GM19328 (cell line): ENCODE results near the gene ZNRF1.

Source experiments
- ATAC-seq: cut with Tn5 transposase; IDR thresholded peaks from one replicate; pipeline ENCODE4 v1.9.1; 2021; ENCODE audit warnings: mild to moderate bottlenecking, moderate library complexity; ENCODE audit not compliant: unreplicated experiment

ZNRF1 gene

DNA sequence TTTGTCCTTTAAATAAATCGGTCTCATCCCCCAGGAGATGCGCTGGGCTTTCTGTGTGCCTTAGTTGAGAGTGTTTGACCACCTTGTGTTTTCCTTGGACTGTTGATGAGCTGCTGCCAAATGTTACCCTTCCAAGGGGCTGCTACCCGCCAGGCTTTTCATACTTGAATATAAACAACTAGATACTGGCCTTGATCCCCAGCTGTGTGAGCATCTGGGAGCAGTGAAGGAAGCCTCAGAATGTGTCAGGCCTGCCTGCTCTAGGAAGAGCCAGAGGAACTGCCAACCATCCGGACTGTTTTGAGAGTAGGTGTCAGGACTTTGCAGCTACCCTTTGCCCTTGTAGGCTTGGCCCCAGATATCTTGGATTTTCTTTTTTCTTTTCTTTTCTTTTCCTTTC, 60.0 kb downstream of the ZNRF1 start:
- no peak for ATAC-seq

DNA sequence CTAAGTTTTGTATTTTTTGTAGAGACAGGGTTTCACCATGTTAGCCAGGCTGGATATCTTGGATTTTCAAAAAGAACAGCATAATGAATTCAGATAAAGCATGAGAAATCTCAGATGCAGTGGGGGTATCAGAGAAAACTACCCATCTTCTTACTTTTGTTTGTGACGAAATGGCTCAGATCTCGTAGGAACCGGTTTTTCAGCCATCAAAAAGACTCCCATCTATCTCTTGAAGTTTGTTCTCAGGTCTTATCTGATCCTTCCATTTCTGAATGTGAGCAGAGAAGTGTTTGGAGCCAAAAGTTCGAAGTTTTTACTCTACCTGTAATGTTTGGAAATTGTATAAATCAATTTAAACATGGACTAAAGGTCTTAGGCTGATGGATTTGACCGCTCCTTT, 60.6 kb downstream of the ZNRF1 start:
- ATAC-seq, result no peak

DNA sequence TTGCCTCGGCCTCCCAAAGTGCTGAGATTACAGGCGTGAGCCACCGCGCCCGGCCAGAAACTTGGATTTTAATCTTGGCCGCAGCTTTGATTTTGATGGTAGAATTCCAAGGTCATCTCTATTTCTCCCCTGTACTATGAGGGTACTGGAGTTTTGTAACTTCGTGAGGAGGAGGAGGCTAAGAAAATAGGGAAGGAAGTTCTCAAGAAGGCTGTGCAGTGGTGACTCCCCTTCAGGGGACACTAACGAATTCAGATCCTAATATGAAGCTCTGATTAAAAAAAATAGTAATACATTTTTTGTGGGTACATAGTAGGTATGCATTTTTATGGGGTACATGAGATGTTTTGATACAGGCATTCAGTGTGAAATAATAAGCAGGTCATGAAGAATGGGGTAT, 61.9 kb downstream of the ZNRF1 start:
- no peak for ATAC-seq

DNA sequence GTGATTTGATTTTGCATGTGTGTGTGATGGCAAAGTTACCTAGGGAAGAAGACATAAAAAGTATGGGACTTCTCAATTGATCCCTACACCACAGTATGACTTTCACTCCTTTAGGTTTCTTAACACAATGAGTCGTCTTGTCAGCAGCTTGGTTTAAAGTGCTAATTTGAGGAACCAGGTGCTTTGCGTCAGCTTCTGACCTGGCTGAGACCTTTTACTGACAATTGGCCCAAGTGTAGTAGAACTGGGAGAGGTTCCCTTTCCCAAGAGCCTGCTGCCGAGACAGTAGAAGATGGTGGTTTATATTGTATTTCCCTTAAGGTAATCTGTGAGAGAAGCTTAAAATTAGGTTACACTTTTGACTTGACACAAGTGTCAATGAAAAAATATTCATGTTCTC, 62.8 kb downstream of the ZNRF1 start:
- ATAC-seq, result no peak

DNA sequence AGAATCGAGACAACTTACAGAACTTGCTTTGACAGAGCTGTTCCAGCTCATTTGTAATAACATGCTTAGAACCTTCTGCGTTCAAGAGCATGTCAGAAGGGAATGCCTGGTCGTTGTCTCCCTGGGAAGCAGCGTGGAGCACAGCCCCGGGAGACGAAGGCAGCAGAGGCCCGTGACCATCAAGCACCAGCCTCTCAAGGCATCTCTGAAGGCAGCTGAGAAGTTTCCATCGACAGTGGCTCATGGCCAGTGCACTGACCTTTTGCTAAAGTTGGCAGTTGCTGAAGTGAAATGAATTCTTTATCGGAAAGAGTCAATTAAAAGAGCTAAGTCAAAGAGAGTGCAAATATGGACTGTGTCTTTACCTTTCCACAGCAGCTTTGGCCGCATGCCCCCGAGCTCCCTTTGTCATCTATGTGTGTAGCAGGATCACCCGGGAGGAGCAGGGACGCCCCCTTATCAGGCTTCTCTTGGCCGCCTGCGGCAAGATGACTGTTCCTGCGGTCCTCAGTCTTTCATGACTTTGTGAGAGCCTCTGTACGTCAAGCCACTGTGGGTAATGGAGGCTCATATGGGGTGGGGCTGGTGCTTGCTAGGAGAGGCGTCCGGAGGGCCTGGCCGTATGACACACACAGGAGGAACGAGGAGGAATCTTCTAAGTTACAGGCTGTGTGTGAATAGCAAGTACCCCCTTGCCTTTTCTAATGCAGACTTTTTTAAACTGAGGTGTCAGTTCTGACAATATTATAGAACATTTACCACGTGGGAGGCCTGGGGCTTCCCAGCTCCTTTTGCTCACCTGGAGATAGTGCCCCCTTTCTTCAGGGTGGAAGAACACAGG, 63.5 kb downstream of the ZNRF1 start:
- no peak for ATAC-seq

DNA sequence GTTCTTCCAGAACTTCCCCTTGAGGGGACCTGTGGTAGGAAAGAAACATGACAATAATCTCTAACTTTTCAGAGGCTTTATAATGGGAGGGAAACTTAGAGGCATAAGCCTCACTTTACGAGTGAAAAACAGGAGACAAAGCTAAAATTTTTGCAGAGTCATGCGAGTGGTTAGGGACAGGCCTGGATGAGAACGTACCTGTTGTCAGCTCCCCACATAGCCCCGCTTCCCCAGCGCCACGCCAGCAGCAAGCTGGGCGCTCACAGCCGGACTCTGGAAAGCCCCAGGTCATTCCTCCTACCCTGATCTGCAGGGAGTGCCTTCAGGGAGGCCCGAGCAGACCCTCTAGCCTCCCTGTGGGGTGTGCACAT, 64.1 kb downstream of the ZNRF1 start:
- no peak for ATAC-seq

DNA sequence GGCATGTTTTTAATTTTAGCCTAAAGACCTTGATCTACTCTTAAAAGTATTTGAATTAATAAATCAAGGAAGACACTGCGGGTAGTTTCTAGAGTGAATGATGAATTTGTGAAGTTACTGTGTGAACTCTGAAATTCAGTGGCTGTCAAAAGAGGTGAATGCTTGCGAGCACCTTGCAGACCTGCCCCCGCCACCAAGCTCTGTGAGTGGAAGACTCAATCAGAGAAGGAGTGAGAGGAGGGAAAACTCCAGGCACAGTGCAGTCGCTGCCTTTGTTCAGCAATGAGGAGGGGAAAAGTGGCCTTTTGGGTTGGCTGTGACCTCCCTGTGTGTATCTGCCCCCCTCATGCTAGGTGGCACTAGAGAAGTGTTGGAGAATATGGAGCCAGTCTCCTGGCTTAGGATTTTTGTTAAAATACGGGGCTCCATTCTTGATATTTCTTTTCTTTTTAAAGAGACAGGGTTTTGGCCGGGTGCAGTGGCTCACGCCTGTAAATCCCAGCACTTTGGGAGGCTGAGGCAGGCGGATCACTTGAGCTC, 64.8 kb downstream of the ZNRF1 start:
- ATAC-seq, result no peak

DNA sequence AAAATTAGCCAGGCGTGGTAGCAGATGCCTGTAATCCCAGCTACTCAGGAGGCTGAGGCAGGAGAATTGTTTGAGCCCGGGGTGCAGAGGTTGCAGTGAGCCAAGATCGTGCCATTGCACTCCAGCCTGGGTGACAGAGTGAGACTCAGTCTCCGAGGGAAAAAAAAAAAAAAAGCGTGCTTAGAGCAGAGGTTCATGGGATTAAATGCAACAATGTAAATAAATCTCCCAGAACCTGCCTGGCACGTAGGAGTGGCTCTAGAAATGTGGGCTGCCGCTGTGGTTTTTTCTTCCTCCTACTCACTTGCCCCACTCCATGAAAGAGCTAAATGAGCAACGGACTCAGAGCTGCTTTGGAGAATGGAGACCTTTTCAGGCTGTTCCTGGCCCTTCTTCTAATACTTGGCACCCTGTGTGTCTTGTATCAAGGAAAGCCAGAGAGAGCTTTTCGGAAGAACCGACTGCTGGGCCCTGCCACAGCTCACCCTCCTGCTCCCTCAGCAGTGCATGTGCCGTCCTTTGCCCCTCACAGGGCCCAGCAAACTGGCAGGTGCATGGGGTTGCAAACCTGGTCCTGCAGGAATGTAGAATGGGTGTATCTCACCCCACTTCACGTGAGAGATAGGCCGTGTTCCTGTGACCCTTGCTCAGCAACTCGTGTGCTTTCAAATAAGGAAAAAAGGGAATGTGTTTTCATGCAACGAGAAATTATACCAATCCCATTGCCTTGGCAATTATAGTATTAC, 65.8 kb downstream of the ZNRF1 start:
- ATAC-seq, result no peak

DNA sequence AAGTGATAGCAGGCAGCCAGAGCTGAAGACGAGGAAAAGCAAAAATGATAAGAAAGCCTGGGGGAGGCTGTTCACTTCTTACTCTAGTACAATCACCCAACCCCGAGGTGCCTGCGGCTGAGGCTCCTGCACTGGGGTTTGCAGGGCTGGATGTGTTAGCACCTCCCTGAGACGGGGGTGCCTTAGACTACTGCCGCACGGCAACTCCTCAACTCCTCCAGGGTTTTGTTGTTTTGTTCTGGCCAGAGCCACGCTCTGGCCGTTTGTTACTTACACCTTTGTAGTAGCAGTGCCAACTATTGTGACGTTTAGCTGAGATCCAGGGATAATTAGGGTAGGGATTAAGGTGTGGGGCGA, 66.3 kb downstream of the ZNRF1 start:
- no peak for ATAC-seq

DNA sequence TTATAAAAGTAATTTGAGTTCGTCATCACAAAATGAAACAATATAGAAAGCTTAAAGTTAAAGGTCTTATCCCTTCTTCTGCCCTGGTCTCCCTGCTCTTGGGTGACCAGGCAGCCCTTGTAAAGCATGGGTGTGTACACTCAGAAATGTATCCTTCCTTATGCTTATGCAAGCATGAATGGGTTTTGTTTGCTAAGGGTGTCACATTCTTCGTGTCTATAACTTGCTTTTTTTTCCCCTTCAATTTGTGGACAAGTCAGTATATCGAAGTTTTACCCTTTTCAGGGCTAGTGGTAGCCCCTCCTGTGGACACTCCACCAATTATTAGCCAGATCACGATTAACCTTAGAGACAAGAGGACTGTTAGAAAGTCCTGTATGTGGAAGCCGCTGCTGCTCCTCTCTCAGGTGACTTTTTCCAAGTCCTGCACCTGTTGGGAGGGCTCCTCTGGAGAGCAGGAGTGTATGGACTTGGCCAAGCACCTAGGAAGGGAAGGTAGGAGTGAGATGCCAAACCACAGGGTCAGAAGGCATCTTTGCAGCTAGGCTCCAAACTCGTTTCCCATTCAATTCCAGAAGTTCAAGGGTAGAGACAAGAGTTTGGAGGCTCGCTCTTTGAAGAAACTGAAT, 66.8 kb downstream of the ZNRF1 start:
- no peak for ATAC-seq

DNA sequence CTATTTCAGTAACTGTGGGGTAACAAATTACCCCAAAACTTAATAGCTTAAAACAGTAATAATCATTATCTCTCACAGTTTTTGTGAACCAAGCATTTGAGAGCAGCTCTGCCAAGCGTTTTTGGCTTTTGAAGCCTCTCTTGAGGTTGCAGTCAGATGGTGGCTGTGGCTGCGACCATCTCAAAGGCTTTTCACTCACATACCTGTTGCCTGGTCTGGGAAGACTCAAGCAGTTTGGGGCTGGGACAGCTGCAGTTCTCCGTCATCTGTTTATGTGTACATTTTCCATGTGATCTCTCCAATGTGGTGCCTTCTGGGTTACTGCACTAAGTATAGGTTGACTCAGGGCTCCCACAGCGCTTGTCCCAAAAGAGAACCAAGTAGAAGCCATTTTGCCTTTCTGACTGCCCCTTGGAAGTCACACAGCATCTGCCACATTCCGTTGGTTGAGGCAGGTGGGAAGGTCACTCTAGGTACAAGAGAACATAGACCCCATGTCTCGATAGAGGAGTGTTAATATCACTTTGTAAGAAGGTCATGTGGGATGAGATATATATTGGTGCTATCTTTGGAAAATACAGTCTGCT, 68.1 kb downstream of the ZNRF1 start:
- no peak for ATAC-seq

DNA sequence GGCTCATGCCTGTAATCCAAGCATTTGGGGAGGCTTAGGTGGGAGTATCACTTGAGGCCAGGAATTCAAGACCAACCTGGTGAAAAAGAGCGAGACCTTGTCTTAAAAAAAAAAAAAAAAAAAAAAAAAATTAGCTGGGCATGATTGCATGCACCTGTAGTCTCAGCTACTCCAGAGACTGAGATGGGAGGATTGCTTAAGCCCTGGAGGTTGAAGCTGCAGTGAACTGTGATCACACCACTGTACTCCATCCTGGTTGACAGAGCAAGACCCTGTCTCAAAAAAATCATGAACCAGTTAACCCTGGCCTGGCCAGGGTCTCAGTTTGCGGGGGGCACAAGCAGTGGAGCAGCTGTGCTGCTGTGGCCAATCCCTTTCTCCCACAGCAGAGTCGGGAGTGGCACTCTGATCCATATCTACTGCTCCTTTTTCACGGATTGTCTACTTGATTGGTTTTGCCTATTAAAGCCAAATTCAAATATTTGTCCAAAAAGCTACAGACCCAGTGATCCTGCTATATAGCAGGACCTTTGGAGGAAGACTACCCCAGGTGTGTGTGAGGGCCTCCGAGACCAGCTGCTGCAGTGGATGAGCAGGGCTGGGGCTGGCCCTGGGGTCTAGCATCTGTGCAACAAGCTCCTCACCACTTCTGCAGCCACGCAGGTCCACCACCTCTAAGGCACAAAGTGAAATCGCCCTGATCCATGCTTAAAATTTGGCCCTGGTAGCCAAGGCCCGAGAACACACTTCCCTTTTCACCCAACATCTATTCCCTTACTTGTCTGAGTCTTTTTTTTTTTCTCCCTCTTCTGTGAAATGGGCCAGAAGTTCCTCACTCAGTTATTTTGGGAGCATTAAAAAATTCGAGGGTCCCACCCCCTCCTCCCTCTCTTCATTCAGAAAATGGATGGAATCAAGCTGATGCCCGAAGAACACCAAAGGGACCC, 69.5 kb downstream of the ZNRF1 start:
- ATAC-seq, result no peak

DNA sequence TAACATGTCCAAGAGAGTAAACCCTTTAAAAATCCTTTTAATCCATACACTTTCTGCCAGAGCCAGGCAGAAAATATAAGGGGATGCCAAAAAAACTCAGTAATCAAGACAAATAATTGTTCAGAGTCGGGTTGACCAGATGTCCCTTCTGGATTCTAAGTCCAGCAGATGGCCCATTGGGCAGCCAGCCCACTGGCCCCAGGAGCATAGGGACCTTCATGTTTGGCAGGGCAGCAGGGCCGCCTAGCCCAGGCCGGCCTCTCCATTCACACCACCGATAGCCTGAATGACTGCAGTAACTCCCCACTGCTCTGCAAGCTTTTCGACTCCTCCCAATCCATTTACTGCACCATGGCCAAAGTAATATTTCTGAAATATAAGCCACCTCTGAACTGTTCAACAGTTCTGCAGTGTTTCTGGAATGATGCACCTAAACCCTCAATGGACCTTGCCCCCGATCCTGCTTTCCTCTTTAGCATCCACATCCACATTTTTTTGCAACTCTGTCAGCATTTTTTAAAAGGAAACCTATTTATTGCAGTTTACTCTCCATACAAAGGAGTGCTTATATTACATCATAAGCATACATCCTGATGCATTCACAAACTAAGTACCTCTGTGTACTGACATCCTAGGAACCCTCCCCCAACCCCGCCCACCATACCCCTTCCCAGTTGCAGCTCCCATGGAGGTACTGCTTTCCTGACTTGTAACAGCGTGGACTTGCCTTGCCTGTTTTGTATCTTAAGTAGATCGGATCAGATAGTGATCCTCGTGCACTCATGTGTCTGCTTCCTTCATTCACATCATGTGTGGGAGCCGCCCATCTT, 71.4 kb downstream of the ZNRF1 start:
- no peak for ATAC-seq

DNA sequence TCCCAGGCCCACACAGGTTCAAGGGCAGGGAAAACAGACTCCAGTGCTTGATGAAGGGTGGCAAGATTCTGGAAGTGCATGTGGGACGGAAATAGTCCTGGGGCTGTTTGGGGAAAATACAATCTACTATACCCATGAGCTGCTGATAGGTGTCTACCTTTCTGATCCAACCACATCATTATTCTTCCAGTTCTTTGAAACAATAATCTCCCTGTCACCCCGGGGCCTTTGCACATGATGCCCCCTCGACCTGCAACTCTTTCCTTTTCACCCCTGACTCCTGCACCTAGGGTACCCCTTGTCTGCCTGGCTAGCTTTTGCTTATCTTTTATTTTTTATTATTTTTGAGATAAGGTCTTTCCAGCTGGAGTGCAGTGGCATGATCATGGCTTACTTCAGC, 72.8 kb downstream of the ZNRF1 start:
- ATAC-seq, result no peak

DNA sequence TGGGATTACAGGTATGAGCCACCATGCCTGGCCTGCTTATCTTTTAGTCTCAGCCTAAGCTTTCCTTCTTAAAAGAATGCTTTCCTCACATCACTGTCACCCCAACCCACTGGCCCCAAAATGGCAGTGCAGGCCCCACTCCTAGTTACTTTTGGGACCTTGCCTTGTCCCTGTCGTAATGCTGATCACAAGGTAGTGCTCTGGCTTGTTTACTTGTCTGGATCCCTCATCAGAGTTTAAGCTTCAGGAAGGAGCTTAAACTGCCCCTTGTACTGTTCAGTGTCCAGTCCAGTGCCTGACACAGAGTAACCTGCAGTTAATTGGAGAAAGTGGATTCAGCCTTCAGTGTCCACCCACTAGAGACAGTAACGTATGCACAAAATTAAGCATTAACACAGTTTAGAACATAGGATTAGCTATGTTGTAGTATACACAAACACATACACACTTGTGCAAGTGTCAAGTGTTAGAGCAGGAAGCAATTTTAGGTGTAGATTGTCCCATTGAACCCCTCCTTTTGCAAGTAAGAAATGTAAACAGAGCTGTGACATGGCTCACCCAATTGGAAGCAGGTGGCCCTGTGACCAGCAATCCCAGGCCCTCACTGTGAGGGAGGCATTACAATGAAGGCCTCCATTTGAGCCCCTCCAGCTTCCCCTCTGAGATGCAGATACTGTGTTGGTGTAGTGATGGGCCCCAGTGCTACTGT, 73.6 kb downstream of the ZNRF1 start:
- ATAC-seq, result no peak

DNA sequence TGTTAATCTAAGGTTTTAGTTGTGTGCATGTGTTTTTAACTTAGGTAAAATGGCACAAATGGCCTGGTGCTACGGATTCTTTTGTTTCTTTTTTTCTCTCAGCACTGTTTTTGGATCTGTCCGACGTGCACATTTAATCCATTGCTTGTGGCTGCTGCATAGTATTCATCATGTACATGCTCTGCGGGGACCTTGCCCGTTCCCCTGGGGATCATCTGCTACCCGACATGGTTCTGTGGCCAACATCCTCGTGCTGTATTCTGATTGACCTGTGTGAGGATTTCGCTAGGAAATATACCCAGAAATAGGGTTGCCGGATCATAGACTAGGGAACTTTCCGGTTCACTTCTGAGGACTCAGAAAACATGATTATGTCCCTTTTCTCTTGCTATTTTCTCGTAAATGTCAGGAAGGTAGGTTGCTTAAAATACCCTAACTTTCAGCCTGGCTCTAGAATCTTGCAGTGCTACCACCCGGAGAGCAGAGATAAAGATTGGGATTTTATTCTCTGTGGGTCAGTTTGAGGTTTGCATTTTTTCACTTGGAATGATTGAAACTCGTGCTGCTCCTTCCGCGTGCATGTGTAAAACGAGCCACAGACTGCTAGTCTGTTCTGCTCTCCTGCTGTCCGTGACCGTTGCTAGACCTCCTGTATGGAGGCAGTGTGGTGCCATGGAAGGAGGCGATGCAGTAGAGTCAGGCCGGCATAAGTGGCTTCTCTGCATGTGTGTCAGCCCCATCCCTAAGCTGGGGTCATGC, 74.9 kb downstream of the ZNRF1 start:
- no peak for ATAC-seq

DNA sequence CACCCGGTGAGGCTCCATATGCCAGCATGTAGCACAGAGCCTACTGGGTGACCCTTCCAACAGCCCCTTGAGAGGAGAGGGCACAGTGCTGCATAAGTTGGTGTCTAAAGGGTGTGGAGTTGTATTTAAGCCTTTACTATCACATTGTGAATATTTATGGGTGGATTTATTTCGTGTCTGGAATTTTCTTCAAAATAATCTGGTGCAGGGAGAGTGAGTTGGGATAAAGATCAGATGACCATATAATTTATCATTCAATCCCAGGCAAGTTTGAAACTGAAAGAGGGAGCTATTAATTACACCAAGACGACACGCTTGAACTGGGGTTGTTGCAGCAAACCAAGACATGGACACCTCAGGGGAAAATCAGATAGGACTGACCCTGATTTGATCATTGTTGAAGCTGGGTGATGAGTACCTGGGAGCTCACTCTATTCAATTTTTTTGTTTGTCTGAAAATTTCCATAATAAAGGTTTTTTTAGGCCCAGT, 75.5 kb downstream of the ZNRF1 start:
- no peak for ATAC-seq
